HFF-Myc (cell line): Measurements from ENCODE around the gene NFATC2.

Source experiments
- DNase-seq: peaks from one replicate; pipeline ENCODE4 v3.0.0-alpha.2; 2011; ENCODE audit warnings: low read depth; ENCODE audit errors: extremely low read depth
- H3K4me3 ChIP-seq: replicated peaks from 2 replicates; pipeline ENCODE4 v1.5.1; 2011; ENCODE audit warnings: low read depth, mild to moderate bottlenecking, control low read depth, low read length
- TF ChIP-seq, protein P1 (sequence below): IDR thresholded peaks from 2 replicates; pipeline ENCODE4 v1.5.1; 2012; ENCODE audit warnings: mild to moderate bottlenecking, low read depth, low read length, control low read depth; ENCODE audit errors: missing control alignments

The NFATC2 gene

DNA sequence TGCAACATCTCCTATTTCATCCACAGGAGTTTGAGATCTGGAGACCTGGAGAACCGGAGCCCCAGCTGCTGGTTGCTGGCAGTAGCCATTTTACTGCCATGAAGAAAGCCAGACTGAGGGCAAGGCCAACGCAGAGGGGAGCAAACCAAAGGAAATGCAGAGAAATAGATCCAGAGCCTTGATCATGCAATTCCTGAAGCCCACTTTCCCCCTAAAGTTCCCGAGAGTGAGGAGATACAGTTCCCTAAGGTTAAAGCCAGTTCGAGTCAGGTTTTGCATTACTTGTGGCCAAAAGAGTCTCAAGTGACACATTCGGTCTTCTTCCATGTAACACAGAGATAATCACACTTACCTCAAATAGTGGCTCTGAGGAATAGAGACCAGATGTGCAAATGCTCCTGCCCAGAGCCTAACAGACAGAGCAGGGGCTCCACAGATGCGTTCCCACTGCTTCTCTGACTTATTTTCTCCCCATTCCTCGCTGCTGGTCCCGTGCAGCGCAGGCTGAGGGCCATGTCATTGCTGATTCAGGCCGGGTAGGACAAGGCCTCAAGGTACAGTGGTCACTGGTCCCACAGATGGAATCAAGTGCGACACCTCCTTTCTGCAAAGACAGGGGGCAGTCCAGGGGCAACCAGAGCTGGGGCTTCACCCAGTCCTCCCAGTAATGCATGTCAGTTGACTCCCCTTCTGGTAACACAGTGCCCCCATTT lies 35.1 kb upstream of the NFATC2 start:
- H3K4me3 ChIP-seq = no peak overlapping the region
- TF ChIP-seq, protein P1, sequence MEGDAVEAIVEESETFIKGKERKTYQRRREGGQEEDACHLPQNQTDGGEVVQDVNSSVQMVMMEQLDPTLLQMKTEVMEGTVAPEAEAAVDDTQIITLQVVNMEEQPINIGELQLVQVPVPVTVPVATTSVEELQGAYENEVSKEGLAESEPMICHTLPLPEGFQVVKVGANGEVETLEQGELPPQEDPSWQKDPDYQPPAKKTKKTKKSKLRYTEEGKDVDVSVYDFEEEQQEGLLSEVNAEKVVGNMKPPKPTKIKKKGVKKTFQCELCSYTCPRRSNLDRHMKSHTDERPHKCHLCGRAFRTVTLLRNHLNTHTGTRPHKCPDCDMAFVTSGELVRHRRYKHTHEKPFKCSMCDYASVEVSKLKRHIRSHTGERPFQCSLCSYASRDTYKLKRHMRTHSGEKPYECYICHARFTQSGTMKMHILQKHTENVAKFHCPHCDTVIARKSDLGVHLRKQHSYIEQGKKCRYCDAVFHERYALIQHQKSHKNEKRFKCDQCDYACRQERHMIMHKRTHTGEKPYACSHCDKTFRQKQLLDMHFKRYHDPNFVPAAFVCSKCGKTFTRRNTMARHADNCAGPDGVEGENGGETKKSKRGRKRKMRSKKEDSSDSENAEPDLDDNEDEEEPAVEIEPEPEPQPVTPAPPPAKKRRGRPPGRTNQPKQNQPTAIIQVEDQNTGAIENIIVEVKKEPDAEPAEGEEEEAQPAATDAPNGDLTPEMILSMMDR = no peak
- no peak for DNase-seq

DNA sequence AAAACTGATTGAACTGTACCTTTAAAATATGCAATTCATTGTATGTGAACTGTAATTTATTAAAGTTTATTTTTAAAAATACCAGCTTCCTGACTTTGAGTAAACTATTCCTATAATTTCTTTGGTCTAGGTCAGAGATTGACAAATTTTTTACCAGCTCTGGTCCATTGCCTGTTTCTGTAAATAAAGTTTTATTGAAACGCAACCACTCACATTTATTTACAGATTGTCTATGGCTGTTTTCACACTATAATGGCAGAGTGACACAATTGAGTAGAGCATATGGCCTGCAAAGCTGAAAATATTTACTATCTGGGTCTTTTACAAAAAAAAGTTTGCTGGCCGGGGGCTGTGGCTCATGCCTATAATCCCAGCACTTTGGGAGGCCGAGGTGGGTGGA lies 33.0 kb upstream of the NFATC2 start:
- H3K4me3 ChIP-seq = no peak overlapping the region
- TF ChIP-seq, protein P1 = no peak
- DNase-seq = no peak

DNA sequence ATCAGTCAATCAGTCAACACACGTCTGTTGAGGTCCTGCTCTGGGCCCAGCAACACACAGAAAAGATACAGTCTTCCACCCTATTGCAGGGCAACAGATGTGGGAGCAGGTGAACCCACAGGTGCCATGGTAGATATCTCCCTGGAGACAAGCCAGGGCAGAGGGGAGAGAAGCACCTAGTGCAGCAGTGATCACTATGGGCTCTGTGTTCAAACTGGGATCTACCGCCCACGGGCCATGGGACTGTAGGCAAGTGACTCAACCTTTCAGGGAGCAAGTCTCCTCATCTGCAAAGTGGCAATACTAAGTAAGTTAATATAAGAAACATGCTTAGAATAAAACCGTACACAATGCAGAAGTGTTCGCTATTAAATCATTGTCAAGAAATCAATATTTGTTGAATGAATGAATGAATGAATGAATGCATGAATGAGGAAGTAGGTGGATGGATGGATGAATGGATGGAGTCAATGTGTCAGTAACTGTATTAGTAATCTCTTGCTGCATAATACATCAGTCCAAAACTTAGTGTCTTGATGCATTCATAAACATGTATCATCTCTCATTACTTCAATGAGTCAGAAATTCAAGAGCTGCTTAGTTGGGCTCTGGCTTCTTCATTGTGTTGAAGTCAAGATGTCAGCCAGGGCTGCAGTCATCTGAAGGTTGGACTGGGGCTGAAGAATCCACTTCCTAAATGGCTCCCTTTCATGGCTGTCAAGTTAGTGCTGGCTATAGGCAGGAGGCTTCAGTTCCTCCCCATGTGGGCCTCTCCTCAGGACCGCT lies 31.9 kb upstream of the NFATC2 start:
- TF ChIP-seq, protein P1 = no peak
- DNase-seq = no peak
- no peak overlapping the region for H3K4me3 ChIP-seq

DNA sequence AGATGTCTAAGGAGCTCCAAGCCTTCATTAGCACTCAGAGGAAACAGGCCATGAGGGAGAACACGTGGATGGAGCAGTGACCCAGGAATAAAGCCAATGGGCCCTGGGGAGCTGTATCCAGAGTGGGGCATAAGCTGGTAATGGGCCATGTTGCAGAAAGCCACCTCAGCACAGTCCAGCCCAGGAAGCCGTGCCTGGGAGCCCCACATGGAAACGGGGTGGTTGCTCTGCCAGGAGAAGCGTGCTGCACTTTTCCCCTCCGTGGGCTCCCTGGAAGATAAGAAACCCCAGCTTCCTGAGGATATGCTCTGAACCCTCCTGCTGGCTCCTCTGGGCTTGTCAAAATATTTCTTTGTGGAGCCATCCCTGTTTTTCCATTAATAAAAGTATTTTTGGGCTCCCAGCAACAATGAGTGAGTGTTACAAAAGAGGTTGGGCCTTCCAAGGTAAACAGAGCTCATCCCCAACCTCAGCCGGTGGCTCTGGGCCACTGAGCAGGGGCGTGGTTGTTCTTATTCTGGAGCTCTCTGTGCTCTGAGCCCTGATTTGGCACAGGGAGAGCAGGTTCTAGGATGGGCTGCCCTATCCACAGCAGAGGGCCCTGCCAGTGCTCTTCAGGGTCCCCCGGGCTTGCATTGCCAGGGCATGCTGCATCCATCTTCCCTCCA lies 31.2 kb upstream of the NFATC2 start:
- TF ChIP-seq, protein P1 = no peak
- no peak for DNase-seq
- H3K4me3 ChIP-seq = no peak overlapping the region

DNA sequence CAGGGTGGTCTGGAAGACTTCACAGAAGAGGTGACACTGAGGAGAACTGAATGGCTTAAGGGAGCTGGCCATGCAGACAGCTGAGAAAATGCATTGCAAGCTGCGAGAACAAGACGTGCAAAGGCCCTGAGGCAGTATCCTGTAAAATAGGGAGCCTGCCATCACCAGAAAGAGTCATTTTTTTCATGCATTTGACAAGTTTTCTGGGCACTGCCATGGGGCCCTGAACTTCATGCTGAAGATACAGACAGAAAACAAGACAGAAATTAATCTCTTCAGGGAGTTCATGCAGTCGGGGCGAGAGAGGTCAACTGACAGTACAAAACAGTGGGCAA lies 28.9 kb upstream of the NFATC2 start:
- no peak for DNase-seq
- TF ChIP-seq, protein P1 = no peak
- no peak overlapping the region for H3K4me3 ChIP-seq

DNA sequence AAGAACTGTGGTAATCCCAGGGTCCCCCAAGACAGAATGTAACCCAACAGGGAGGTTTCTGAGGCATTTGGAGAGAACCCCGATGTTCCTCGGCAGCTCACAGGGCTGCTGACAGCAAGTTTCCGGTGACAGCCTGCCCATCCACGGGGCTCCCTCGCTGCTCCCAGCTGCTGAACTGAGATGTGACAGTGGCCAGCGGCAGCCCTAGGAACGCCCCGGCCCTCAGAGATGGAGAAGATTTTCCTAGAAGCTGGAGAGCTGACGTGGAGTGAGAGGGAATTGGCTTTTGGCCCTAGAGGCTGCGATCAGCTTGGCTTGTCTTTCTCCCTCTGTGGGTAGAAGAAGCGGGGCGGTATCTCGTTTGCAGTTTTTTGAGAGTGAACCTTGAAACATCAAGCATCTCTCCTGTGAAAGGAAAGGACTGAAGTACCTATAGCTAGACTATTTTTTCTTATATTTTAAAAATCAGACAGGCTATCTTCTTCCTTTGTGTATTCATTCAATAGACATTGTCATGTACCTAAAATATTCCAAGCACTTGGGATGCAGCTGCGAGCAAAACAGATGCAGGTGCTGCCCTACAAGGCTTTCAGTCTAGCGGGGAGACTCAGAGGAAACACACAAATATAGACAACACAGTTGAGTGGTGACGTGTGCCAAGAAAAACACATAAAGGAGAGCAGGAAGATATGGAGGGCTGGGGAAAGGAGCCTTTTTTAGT lies 28.4 kb upstream of the NFATC2 start:
- TF ChIP-seq, protein P1 = no peak
- no peak overlapping the region for H3K4me3 ChIP-seq
- DNase-seq = no peak
